K562 (cell line): Measurements from ENCODE around the gene LIN28A. TPM values are rescaled to one million over a fixed set of nuclear protein-coding genes. Genes with fewer than 3 reads are reported as not detected.

Experiments
- ADNP ChIP-seq: fragments of 200-800 bp; sonication (Bioruptor generic); IDR thresholded peaks from 2 replicates; pipeline ENCODE4 v1.6.1; 2016; ENCODE audit warnings: missing genetic modification characterization, missing compliant biosample characterization
- BRD4 ChIP-seq: fragments of 200-600 bp; sonication (generic); IDR thresholded peaks from 2 replicates; pipeline ENCODE4 v1.6.1; 2017; ENCODE audit warnings: inconsistent platforms
- DPF2 ChIP-seq: fragments of 450-650 bp; IDR thresholded peaks from 2 replicates; pipeline ENCODE4 v1.6.1; 2016
- HDAC1 ChIP-seq, 2 experiments: fragments of 450-650 bp; IDR thresholded peaks; 2 replicates each; pipeline ENCODE4 v1.6.1; 2016 to 2017; ENCODE audit warnings: inconsistent platforms in 1 of 2, mild to moderate bottlenecking in 1 of 2, moderate library complexity in 1 of 2
- KLF16 ChIP-seq: IDR thresholded peaks from 2 replicates; pipeline ENCODE4 v1.6.1; 2016; ENCODE audit warnings: antibody characterized with exemption
- LEF1 ChIP-seq: fragments of 450-650 bp; IDR thresholded peaks from 2 replicates; pipeline ENCODE4 v1.6.1; 2016; ENCODE audit warnings: mild to moderate bottlenecking
- MAFK ChIP-seq: IDR thresholded peaks from 2 replicates; pipeline ENCODE4 v1.6.1; 2011; ENCODE audit warnings: low read length, improper control_type of control experiment
- MED1 ChIP-seq: sonication (generic); formaldehyde crosslinking; IDR thresholded peaks from 2 replicates; pipeline ENCODE4 v1.8.1; 2023; ENCODE audit warnings: missing genetic modification reagents, borderline replicate concordance
- NCOA2 ChIP-seq, 2 experiments: fragments of 450-650 bp; IDR thresholded peaks; 2 replicates each; pipeline ENCODE4 v1.6.1; 2018; ENCODE audit warnings: mild to moderate bottlenecking in 2 of 2, moderate library complexity in 1 of 2; ENCODE audit not compliant: partially characterized antibody in 2 of 2
- NUFIP1 ChIP-seq: fragments of 450-650 bp; IDR thresholded peaks from 2 replicates; pipeline ENCODE4 v1.6.1; 2018; ENCODE audit not compliant: partially characterized antibody
- RAD21 ChIP-seq, 2 experiments: fragments of 250-450 bp in 1 of 2; fragments of 450-650 bp in 1 of 2; sonication (Bioruptor Pico) in 1 of 2; formaldehyde crosslinking in 1 of 2; IDR thresholded peaks in 1 of 2; conservative IDR thresholded peaks in 1 of 2; 2 replicates each; pipeline versions ENCODE4 v1.4.0 to v1.8.0; 2020 to 2022; ENCODE audit warnings: mild to moderate bottlenecking in 2 of 2, moderate library complexity in 1 of 2
- RNF2 ChIP-seq: sonication (generic); IDR thresholded peaks from 2 replicates; pipeline ENCODE4 v1.6.1; 2016
- SMARCE1 ChIP-seq: fragments of 450-650 bp; IDR thresholded peaks from 2 replicates; pipeline ENCODE4 v1.7.1; 2016; ENCODE audit warnings: mild to moderate bottlenecking
- SMC3 ChIP-seq: conservative IDR thresholded peaks from 2 replicates; pipeline ENCODE4 v1.6.1; 2011; ENCODE audit warnings: low read depth, low read length, improper control_type of control experiment; ENCODE audit not compliant: insufficient read depth
- ZNF197 ChIP-seq: fragments of 200-800 bp; sonication (Bioruptor generic); IDR thresholded peaks from 2 replicates; pipeline ENCODE4 v1.6.1; 2016; ENCODE audit warnings: low read depth, missing genetic modification characterization, missing compliant biosample characterization
- ZNF589 ChIP-seq: fragments of 200-800 bp; sonication (Bioruptor generic); IDR thresholded peaks from 2 replicates; pipeline ENCODE4 v1.6.1; 2016; ENCODE audit warnings: low read depth, missing genetic modification characterization, missing compliant biosample characterization
- polyA plus RNA-seq, 8 experiments: library from polyadenylated mRNA; depleted of rRNA in 4 of 8; stranded (reverse) in 5 of 8; unstranded in 3 of 8; fragments of >200 nt; fragmentation: Nextera tagmentation in 2 of 8; fragmentation: Illumina TruSeq in 1 of 8; extraction: Ambion mirVana in 2 of 8; extraction: Trizol in 1 of 8; gene quantifications; 2 replicates each; pipeline versions ENCODE4 v1.2.1 to v1.2.3, GENCODE V29; 2011 to 2014; ENCODE audit warnings: inconsistent platforms in 1 of 8, missing spikeins in 1 of 8
- total RNA-seq, 7 experiments: library from RNA; depleted of rRNA in 6 of 7; stranded (reverse); fragments of >200 nt in 6 of 7; fragmentation: Illumina TruSeq in 2 of 7; extraction: Trizol in 2 of 7; gene quantifications; 2 replicates each; pipeline versions ENCODE4 v1.2.1 to v1.2.3, GENCODE V29; 2011 to 2021; ENCODE audit warnings: low replicate concordance in 1 of 7
- TF ChIP-seq, protein P1 (sequence below): fragments of 450-650 bp; conservative IDR thresholded peaks from 2 replicates; pipeline ENCODE4 v1.6.1; 2016; ENCODE audit warnings: missing genetic modification characterization, low read depth, mild to moderate bottlenecking, missing compliant biosample characterization, moderate library complexity
- TF ChIP-seq, protein P2 (sequence below): fragments of 450-650 bp; IDR thresholded peaks from 2 replicates; pipeline ENCODE4 v1.7.0; 2016; ENCODE audit warnings: borderline replicate concordance
- TF ChIP-seq, protein P3 (sequence below): sonication (generic); formaldehyde crosslinking; IDR thresholded peaks from 2 replicates; pipeline ENCODE4 v1.8.0; 2022; ENCODE audit warnings: missing genetic modification reagents, mild to moderate bottlenecking, moderate library complexity, borderline replicate concordance

Gene LIN28A
- total and polyA plus RNA-seq, 9 of the 15 experiments (the other 6 are each of a cell fraction or from before 2014, with no cell fraction given), result 0.80 to 5.4 (median 3.9) TPM

DNA sequence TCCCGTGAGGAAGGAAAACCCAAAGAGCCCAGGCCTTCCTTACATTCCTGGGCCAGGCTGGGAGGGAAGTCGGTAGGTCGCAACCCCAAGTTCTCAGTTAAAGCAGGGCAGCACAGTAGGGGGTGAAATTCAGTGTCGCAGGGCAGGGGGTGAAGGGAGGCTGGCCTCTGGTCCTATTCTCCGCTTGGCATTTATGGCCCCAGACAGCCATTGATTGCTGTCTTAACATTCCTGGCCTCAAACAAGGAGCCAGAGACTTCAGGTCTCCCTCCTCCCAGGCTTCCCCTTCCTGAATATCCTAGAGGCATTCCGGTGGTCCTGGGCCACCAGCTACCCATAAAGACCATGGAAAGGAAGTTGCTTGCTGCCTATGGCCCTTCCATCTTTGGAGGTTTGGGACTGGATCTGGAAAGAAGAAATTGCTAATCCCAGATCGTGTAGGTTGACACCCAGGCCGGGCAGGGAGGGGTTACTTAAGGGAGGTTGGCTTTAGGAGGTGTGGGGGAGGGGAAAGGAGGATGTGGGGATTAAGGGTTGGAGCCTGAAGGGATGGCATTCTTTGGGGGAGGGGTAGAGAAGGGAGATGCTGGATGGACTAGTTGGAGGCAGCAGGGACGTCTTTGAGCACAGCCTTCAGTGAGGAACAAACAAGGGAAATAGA lies 1.7 kb downstream of the LIN28A start (continued):
- TF ChIP-seq ADNP (tag) (no peak), ZNF589 (CRISPR knock-in tag) (no peak), NUFIP1 (no peak), RAD21 (CRISPR knock-in tag; conservative IDR thresholded peaks at IDR 0.05 in 1 of 2, IDR thresholded peaks at IDR 0.05 in 1 of 2) (no peak), KLF16 (no peak), DPF2 (no peak), BRD4 (no peak), MAFK (no peak), SMARCE1 (no peak), HDAC1 (IDR thresholded peaks at IDR 0.05) (0 out of 4 replicates have a peak, but pooled peaks of 1 of the 2 experiments have one; percentile 25), SMC3 (no peak), MED1 (CRISPR knock-in tag) (no peak), NCOA2 (IDR thresholded peaks at IDR 0.05; ENCODE audit: partially characterized antibody in 2 of 2) (no peak), RNF2 (no peak), LEF1 (0 out of 2 replicates have a peak, but pooled peaks have one; percentile 37), ZNF197 (no peak)
- TF ChIP-seq, protein P1, sequence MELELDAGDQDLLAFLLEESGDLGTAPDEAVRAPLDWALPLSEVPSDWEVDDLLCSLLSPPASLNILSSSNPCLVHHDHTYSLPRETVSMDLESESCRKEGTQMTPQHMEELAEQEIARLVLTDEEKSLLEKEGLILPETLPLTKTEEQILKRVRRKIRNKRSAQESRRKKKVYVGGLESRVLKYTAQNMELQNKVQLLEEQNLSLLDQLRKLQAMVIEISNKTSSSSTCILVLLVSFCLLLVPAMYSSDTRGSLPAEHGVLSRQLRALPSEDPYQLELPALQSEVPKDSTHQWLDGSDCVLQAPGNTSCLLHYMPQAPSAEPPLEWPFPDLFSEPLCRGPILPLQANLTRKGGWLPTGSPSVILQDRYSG (tag), result no peak
- TF ChIP-seq, protein P2, sequence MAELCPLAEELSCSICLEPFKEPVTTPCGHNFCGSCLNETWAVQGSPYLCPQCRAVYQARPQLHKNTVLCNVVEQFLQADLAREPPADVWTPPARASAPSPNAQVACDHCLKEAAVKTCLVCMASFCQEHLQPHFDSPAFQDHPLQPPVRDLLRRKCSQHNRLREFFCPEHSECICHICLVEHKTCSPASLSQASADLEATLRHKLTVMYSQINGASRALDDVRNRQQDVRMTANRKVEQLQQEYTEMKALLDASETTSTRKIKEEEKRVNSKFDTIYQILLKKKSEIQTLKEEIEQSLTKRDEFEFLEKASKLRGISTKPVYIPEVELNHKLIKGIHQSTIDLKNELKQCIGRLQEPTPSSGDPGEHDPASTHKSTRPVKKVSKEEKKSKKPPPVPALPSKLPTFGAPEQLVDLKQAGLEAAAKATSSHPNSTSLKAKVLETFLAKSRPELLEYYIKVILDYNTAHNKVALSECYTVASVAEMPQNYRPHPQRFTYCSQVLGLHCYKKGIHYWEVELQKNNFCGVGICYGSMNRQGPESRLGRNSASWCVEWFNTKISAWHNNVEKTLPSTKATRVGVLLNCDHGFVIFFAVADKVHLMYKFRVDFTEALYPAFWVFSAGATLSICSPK, result peak; percentile 41; the same call in 1 of the 2 replicates
- TF ChIP-seq, protein P3, sequence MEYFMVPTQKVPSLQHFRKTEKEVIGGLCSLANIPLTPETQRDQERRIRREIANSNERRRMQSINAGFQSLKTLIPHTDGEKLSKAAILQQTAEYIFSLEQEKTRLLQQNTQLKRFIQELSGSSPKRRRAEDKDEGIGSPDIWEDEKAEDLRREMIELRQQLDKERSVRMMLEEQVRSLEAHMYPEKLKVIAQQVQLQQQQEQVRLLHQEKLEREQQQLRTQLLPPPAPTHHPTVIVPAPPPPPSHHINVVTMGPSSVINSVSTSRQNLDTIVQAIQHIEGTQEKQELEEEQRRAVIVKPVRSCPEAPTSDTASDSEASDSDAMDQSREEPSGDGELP (CRISPR knock-in tag), result no peak
